Brain microvascular endothelial cell (primary cell): Measurements from ENCODE around the gene IFI16.
A peak's percentile ranks its signal among the peaks of the same experiment; 100 is the strongest.

ENCODE experiments used
- DNase-seq: peaks from one replicate; pipeline ENCODE4 v3.0.0-alpha.2; 2020
- H3K27ac ChIP-seq: fragments of 250-450 bp; sonication (Bioruptor Pico); 2 replicates; pipeline ENCODE4 v1.5.1; 2020; ENCODE audit warnings: mild to moderate bottlenecking, moderate library complexity
- H3K27me3 ChIP-seq: fragments of 250-450 bp; sonication (Bioruptor Pico); replicated peaks from 2 replicates; pipeline ENCODE4 v1.5.1; 2020; ENCODE audit warnings: mild to moderate bottlenecking
- H3K36me3 ChIP-seq: fragments of 250-450 bp; sonication (Bioruptor Pico); replicated peaks from 2 replicates; pipeline ENCODE4 v1.5.1; 2020; ENCODE audit warnings: mild to moderate bottlenecking
- H3K4me3 ChIP-seq: 2 replicates; pipeline ENCODE4 v1.5.1; 2011; ENCODE audit warnings: low read depth, mild to moderate bottlenecking, control low read depth, low read length, moderate library complexity
- in situ Hi-C: cut with HindIII; loops from 2 replicates; pipeline ENCODE4 v1.10.0; 2017; ENCODE audit warnings: low sequenced_read_pairs, low pct_ligation_motif_present
- TF ChIP-seq, protein P1 (sequence below): IDR thresholded peaks from 2 replicates; pipeline ENCODE4 v1.5.1; 2011; ENCODE audit warnings: low read depth, mild to moderate bottlenecking, moderate library complexity, low read length, control low read depth, inconsistent platforms; ENCODE audit errors: missing control alignments

IFI16 gene

DNA sequence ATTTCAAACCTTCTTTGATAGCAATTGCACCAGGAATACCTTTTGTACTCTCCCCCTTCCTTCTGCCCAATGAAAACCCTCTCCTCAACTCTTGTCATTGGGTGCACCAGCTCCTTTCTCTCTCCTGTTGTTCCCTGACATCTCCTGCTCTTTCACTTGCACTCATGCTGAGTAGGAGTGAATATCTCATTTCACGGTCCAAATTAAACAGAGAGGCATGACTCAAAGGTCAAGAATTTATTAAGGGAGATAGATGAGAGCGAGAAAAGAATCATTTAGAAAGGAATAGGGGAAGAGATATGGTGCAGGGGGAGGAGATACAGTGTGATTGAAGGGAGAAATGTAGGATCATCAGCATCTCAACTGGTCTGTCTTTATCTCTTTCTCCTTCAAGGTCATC is 44.7 kb downstream of the IFI16 start:
- Histone ChIP-seq H3K27me3 (no peaks in the 10 kb centered on the region), H3K36me3 (peaks cover 49% of the 10 kb centered on the region), H3K4me3 (no peak overlapping the region), H3K27ac (no peak overlapping the region)
- in situ Hi-C loops: no loop called here
- TF ChIP-seq, protein P1, sequence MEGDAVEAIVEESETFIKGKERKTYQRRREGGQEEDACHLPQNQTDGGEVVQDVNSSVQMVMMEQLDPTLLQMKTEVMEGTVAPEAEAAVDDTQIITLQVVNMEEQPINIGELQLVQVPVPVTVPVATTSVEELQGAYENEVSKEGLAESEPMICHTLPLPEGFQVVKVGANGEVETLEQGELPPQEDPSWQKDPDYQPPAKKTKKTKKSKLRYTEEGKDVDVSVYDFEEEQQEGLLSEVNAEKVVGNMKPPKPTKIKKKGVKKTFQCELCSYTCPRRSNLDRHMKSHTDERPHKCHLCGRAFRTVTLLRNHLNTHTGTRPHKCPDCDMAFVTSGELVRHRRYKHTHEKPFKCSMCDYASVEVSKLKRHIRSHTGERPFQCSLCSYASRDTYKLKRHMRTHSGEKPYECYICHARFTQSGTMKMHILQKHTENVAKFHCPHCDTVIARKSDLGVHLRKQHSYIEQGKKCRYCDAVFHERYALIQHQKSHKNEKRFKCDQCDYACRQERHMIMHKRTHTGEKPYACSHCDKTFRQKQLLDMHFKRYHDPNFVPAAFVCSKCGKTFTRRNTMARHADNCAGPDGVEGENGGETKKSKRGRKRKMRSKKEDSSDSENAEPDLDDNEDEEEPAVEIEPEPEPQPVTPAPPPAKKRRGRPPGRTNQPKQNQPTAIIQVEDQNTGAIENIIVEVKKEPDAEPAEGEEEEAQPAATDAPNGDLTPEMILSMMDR: no peak
- DNase-seq: no peak

DNA sequence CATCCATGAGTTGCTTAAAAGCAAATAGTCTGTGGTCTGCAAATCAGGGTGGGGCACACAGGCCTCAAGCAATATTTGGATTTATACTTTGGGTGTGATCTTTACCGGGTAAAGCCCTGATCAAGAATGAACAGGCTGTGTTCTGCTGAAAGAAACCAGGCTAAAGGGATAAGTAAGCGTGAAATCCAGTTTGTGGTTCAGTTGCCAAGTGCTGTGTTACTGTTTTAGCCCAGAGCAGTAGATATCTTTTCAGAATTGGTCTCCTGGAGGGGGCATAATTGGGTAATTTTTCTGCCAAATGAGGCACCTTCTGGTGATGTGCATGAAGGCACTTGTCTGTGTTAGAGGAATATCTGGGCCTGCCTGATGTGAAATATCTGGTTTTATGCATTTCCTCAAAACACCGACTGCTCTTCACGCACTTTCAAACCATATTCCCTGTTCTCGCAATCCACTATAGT is 45.5 kb downstream of the IFI16 start:
- Histone ChIP-seq H3K36me3 (peaks cover 41% of the 10 kb centered on the region), H3K4me3 (no peak overlapping the region), H3K27me3 (no peaks in the 10 kb centered on the region), H3K27ac (no peak overlapping the region)
- in situ Hi-C loops: no loop called here
- DNase-seq: no peak
- TF ChIP-seq, protein P1: no peak

- DNase-seq: no peak
- no peaks in the 10 kb centered on the region for H3K27me3 ChIP-seq
- H3K36me3 ChIP-seq: peaks cover 34% of the 10 kb centered on the region
- no peak overlapping the region for H3K27ac ChIP-seq
- in situ Hi-C loops: no loop called here
- TF ChIP-seq, protein P1: peak; percentile 41
- no peak overlapping the region for H3K4me3 ChIP-seq
These were observed 46.5 kb downstream of the IFI16 start for GRCh38 chr1:159056069-159056698.

- TF ChIP-seq, protein P1: no peak
- in situ Hi-C loops: no loop called here
- no peak overlapping the region for H3K4me3 ChIP-seq
- DNase-seq: no peak
- no peaks in the 10 kb centered on the region for H3K27me3 ChIP-seq
- H3K27ac ChIP-seq: no peak overlapping the region
- peaks cover 17% of the 10 kb centered on the region for H3K36me3 ChIP-seq
These were observed 49.0 kb downstream of the IFI16 start for GRCh38 chr1:159058751-159059150.

GRCh38 chr1:159065106-159065505 is 55.4 kb downstream of the IFI16 start:
- Histone ChIP-seq H3K27me3 (no peaks in the 10 kb centered on the region), H3K36me3 (no peaks in the 10 kb centered on the region), H3K27ac (no peak overlapping the region), H3K4me3 (no peak overlapping the region)
- in situ Hi-C loops: no loop called here
- no peak for DNase-seq
- TF ChIP-seq, protein P1: no peak

GRCh38 chr1:159066108-159066507 is 56.4 kb downstream of the IFI16 start:
- TF ChIP-seq, protein P1: no peak
- no peak overlapping the region for H3K4me3 ChIP-seq
- no peaks in the 10 kb centered on the region for H3K27me3 ChIP-seq
- H3K36me3 ChIP-seq: no peaks in the 10 kb centered on the region
- no peak overlapping the region for H3K27ac ChIP-seq
- DNase-seq: no peak
- in situ Hi-C loops: no loop called here
